Endothelial cell of umbilical vein (primary cell): ENCODE results near the gene ZFAND6. TPM values are rescaled to one million over a fixed set of nuclear protein-coding genes. Genes with fewer than 3 reads are reported as not detected.

ENCODE experiments used
- BruUV-seq: library from RNA; stranded (reverse); fragments of 400-500 nt; replicated peaks from 2 replicates; lab custom pipeline; 2021; lab: Mats Ljungman, UMichigan
- CTCF ChIA-PET: fragments of 300-600, 350-600 bp; sonication (Branson Sonifier 250); formaldehyde crosslinking; loops from one replicate; lab custom pipeline; 2021; ENCODE audit warnings: antibody characterized with exemption, inconsistent platforms; lab: Charles Lee
- POLR2A ChIA-PET: fragments of 300-600, 350-600 bp; sonication (Branson Sonifier 250); formaldehyde crosslinking; loops from one replicate; lab custom pipeline; 2021; ENCODE audit warnings: antibody characterized with exemption, inconsistent platforms; lab: Charles Lee
- DNase-seq: peaks from one replicate; pipeline ENCODE4 v3.0.0-alpha.2; 2011; ENCODE audit warnings: low read depth, low spot score
- FAIRE-seq: peaks from 2 replicates; lab custom pipeline; 2011; peaks lifted over from hg19 to GRCh38; lab: Jason Lieb, UNC
- H2AFZ ChIP-seq: 2 replicates; pipeline ENCODE4 v1.6.0; 2012; ENCODE audit warnings: low read depth, low read length, control low read depth, inconsistent platforms
- H3K27ac ChIP-seq: 2 replicates; pipeline ENCODE4 v1.5.1; 2011; ENCODE audit warnings: low read depth, mild to moderate bottlenecking, control low read depth, low read length, moderate library complexity; ENCODE audit not compliant: insufficient read depth
- H3K27me3 ChIP-seq, 2 experiments: 2 replicates each; pipeline versions ENCODE4 v1.6.0 to v1.6.1; 2011; ENCODE audit warnings: low read length in 2 of 2, mixed read lengths in 1 of 2; ENCODE audit not compliant: control insufficient read depth in 2 of 2, insufficient read depth in 2 of 2
- H3K36me3 ChIP-seq, 2 experiments: 2 replicates in 1 of 2; 3 replicates in 1 of 2; pipeline ENCODE4 v1.5.1; 2011; ENCODE audit warnings: low read length in 2 of 2, mild to moderate bottlenecking in 1 of 2, moderate library complexity in 1 of 2; ENCODE audit not compliant: control insufficient read depth in 2 of 2, insufficient read depth in 2 of 2; ENCODE audit errors: extremely low read depth in 1 of 2
- H3K4me1 ChIP-seq: 3 replicates; pipeline ENCODE4 v1.5.1; 2011; ENCODE audit warnings: mild to moderate bottlenecking, low read length; ENCODE audit not compliant: control insufficient read depth, insufficient read depth; ENCODE audit errors: extremely low read depth
- H3K4me2 ChIP-seq: 2 replicates; pipeline ENCODE4 v1.6.1; 2011; ENCODE audit warnings: low read length, control low read depth, mixed read lengths; ENCODE audit not compliant: insufficient read depth
- H3K4me3 ChIP-seq, 3 experiments: fragments of 200-600 bp in 1 of 3; sonication (generic), shearing (Covaris generic) in 1 of 3; replicated peaks in 1 of 3; 2 replicates each; pipeline ENCODE4 v1.5.1; 2011 to 2016; ENCODE audit warnings: control low read depth in 3 of 3, low read length in 3 of 3, mild to moderate bottlenecking in 2 of 3, inconsistent platforms in 1 of 3, low read depth in 1 of 3, moderate library complexity in 1 of 3; ENCODE audit not compliant: insufficient read depth in 1 of 3
- H3K79me2 ChIP-seq: 2 replicates; pipeline ENCODE4 v1.6.0; 2012; ENCODE audit warnings: low read length, inconsistent platforms; ENCODE audit not compliant: control insufficient read depth, insufficient read depth
- H3K9ac ChIP-seq: replicated peaks from 2 replicates; pipeline ENCODE3; 2011; ENCODE audit warnings: low read length, control low read depth; ENCODE audit not compliant: insufficient read depth; ENCODE audit errors: extremely low read depth
- H3K9me1 ChIP-seq: replicated peaks from 3 replicates; pipeline ENCODE4 v1.6.0; 2011; ENCODE audit warnings: mild to moderate bottlenecking, low read length; ENCODE audit not compliant: control insufficient read depth, insufficient read depth; ENCODE audit errors: extremely low read depth
- H3K9me3 ChIP-seq: replicated peaks from 2 replicates; pipeline ENCODE4 v1.5.1; 2012; ENCODE audit warnings: low read length, inconsistent platforms; ENCODE audit not compliant: control insufficient read depth, insufficient read depth
- H4K20me1 ChIP-seq: replicated peaks from 2 replicates; pipeline ENCODE3; 2011; ENCODE audit warnings: mild to moderate bottlenecking, low read length; ENCODE audit not compliant: control insufficient read depth, insufficient read depth; ENCODE audit errors: extremely low read depth
- EZH2 ChIP-seq: IDR thresholded peaks from 2 replicates; pipeline ENCODE4 v1.6.1; 2012; ENCODE audit warnings: borderline replicate concordance, low read depth, mild to moderate bottlenecking, moderate library complexity, low read length, inconsistent platforms; ENCODE audit not compliant: severe bottlenecking
- FOS ChIP-seq: IDR thresholded peaks from 2 replicates; pipeline ENCODE4 v1.6.1; 2011; ENCODE audit warnings: mild to moderate bottlenecking, low read length, moderate library complexity, borderline replicate concordance; ENCODE audit not compliant: insufficient read depth
- GATA2 ChIP-seq: IDR thresholded peaks from 2 replicates; pipeline ENCODE4 v1.7.0; 2011; ENCODE audit warnings: low read depth, mild to moderate bottlenecking, moderate library complexity, mixed read lengths, low read length; ENCODE audit not compliant: insufficient read length, insufficient read depth
- JUN ChIP-seq: IDR thresholded peaks from 2 replicates; pipeline ENCODE4 v1.6.1; 2011; ENCODE audit warnings: borderline replicate concordance, low read depth; ENCODE audit not compliant: insufficient read length, insufficient read depth
- MYC ChIP-seq: IDR thresholded peaks from one replicate; pipeline ENCODE4 v1.6.1; 2011; ENCODE audit warnings: mild to moderate bottlenecking, low read depth, low read length
- POLR2A ChIP-seq: IDR thresholded peaks from 2 replicates; pipeline ENCODE4 v1.6.1; 2012; ENCODE audit warnings: low read depth, mild to moderate bottlenecking, control low read depth, low read length
- POLR2AphosphoS5 ChIP-seq: IDR thresholded peaks from 2 replicates; pipeline ENCODE4 v1.6.1; 2012; ENCODE audit warnings: low read depth, mild to moderate bottlenecking, control low read depth, low read length, moderate library complexity; ENCODE audit not compliant: insufficient read depth
- dilution Hi-C: fragments of 300-500 bp; cut with MboI; formaldehyde crosslinking; loops from one replicate; pipeline ENCODE4 v1.15.0; 2019; ENCODE audit warnings: low sequenced_read_pairs; ENCODE audit not compliant: extremely low pct_ligation_motif_present
- intact Hi-C: fragments of 100-400 bp; cut with micrococcal nuclease; formaldehyde crosslinking; loops from one replicate; pipeline ENCODE4 v1.10.0; 2022
- polyA plus RNA-seq, 4 experiments: library from polyadenylated mRNA; depleted of rRNA in 3 of 4; stranded (reverse) in 3 of 4; unstranded in 1 of 4; fragments of >200 nt; gene quantifications; 2 replicates each; pipeline versions ENCODE4 v1.2.1 to v1.2.3, GENCODE V29; 2011 to 2012; ENCODE audit warnings: missing spikeins in 1 of 4
- total RNA-seq: library from RNA; stranded (reverse); gene quantifications from 2 replicates; pipeline ENCODE4 v1.2.3, GENCODE V29; 2021
- TF ChIP-seq, protein P1 (sequence below): IDR thresholded peaks from 2 replicates; pipeline ENCODE4 v1.6.1; 2011; ENCODE audit not compliant: insufficient read depth, insufficient read length
- TF ChIP-seq, protein P2 (sequence below), 2 donors: IDR thresholded peaks; 1 replicate in 1 of 2; 2 replicates in 1 of 2; pipeline ENCODE4 v1.5.1; 2011; ENCODE audit warnings: low read length in 2 of 2, mild to moderate bottlenecking in 2 of 2, moderate library complexity in 2 of 2, control low read depth in 1 of 2, inconsistent platforms in 1 of 2, low read depth in 1 of 2; ENCODE audit not compliant: insufficient read depth in 1 of 2; ENCODE audit errors: extremely low read depth in 1 of 2

ZFAND6 gene
- total and polyA plus RNA-seq, 2 donors (not counting 3 experiments of a cell fraction or from before 2014, with no cell fraction given), result 50.3 to 97.9 TPM

DNA sequence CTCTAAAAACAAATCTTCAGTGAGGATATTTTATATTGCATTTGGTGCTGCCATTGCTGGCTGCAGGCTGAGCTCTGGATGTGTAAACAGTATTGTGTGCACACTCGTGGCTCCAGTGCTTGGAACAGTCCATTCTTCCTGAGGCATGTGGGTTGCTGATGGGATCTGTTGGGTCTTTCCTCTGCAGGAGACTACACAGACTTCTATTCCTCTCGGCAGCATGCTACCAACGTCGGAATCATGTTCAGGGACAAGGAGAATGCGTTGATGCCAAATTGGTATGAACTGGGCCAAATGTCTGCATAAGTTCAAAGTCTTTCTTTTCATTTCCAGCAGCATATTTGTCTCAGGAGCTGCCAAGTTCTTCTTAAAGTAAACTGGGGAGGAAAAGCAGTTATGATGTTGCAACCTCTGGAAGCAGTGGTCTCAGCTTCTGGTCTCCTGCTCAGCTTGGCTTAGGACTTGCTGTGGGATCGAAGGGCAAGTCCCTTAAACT lies 102.6 kb downstream of the ZFAND6 start:
- Histone ChIP-seq H3K36me3 (peaks cover 0 to 2% of the 10 kb centered on the region in 2 experiments), H3K79me2 (no peaks in the 10 kb centered on the region), H3K4me3 (no peak overlapping the region), H2AFZ (no peak overlapping the region), H4K20me1 (no peaks in the 10 kb centered on the region), H3K9ac (no peak overlapping the region), H3K4me1 (peaks cover 11% of the 10 kb centered on the region), H3K9me1 (no peaks in the 10 kb centered on the region), H3K27ac (no peak overlapping the region), H3K27me3 (no peaks in the 10 kb centered on the region), H3K9me3 (no peaks in the 10 kb centered on the region), H3K4me2 (no peak overlapping the region)
- no TSS peak for BruUV-seq
- dilution Hi-C loops (no loop called here), intact Hi-C loops (no loop called here)
- ChIA-PET CTCF (interaction anchor here (4.2 kb wide), 1 partner anchor 11 kb away, joined by 31 read pairs; no protein-coding TSS in a partner anchor), POLR2A (no interaction called here)
- DNase-seq, result no peak
- TF ChIP-seq, protein P1, sequence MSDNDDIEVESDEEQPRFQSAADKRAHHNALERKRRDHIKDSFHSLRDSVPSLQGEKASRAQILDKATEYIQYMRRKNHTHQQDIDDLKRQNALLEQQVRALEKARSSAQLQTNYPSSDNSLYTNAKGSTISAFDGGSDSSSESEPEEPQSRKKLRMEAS, result no peak
- no peak for TF ChIP-seq FOS
- TF ChIP-seq POLR2AphosphoS5, result no peak
- TF ChIP-seq, protein P2, sequence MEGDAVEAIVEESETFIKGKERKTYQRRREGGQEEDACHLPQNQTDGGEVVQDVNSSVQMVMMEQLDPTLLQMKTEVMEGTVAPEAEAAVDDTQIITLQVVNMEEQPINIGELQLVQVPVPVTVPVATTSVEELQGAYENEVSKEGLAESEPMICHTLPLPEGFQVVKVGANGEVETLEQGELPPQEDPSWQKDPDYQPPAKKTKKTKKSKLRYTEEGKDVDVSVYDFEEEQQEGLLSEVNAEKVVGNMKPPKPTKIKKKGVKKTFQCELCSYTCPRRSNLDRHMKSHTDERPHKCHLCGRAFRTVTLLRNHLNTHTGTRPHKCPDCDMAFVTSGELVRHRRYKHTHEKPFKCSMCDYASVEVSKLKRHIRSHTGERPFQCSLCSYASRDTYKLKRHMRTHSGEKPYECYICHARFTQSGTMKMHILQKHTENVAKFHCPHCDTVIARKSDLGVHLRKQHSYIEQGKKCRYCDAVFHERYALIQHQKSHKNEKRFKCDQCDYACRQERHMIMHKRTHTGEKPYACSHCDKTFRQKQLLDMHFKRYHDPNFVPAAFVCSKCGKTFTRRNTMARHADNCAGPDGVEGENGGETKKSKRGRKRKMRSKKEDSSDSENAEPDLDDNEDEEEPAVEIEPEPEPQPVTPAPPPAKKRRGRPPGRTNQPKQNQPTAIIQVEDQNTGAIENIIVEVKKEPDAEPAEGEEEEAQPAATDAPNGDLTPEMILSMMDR (IDR thresholded peaks at IDR 0.05; ENCODE audit: extremely low read depth in 1 of 2, insufficient read depth in 1 of 2, low read depth in 1 of 2, low read length in 2 of 2), result no peak
- TF ChIP-seq GATA2, result no peak
- TF ChIP-seq JUN, result no peak
- no peak for TF ChIP-seq EZH2
- TF ChIP-seq MYC, result no peak
- no peak for TF ChIP-seq POLR2A
- FAIRE-seq, result no peak
